ENCODE results near the gene RNPC3.
"Not testable (repeated sequence)": the region's sequence is repeated elsewhere in the genome, so short reads cannot be mapped to it uniquely, and the experiment has no call there.

The RNPC3 gene

DNA sequence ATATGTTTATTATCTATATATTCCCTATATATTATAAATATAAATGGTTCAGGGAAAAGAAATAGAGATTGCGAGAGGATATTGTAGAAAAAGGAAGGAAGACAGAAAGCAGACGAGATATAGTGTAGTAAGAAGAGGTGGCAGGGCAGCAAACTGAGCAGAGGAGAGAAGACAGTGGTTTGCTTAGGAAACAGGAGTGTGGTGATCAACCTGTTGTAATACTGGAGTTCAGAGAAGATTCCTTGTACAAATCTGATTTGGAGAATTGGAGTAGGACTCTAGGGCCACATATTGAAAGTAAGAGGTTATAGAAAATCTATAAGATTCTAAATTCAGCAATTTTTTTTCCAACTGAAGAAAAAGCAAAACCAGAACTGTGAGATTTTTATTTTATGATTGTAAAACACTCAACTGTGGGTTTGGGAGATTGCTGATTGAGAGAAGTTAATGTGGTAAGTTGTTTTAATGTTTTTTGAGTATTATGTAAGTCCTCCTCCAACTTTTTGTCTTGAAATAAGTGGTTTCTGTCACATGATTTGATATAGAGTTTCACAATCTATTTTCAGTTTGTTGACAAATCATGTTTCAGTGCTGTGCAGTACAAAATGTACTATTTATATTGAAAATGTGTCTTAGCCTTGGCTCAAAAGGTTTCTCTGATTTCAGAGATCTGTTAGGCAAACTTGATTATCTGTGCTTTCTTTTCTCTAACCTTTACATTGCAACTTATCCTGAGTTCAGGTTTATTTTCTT is 36.3 kb downstream of the RNPC3 start:
- DNase-seq = no peak

DNA sequence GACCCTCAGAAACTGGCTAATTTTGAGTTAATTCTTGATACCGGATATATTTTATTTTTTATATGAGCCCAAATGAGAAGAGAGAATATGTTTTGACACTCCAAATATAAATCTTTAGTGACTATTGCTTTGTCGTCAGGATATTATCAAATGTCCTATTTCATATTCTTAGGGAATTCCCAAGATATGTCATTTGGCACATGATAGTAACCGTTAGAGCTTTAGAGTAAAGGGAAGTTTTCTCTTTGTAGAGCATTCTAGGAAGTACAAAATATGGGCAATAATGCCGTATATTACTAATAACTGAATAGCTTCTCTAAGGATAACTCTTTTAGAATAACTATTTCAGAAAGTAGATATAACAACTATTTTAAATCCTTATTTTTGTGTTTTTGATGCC is 37.6 kb downstream of the RNPC3 start:
- DNase-seq = no peak

DNA sequence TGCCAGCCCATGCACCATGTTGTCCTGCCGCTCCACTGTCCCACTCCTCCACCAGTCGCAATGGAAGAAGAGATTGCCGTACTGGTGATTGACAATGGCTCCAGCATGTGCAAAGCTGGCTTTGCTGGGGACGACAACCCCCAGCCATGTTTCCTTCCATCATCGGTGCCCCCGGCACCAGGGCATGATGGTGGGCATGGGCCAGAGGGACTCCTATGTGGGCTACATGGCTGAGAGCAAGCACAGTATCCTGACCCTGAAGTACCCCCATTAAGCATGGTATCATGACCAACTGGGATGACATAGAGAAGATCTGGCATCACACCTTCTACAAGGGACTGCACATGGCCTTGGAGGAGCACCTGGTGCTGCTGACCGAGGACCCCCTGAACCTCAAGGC is 44.0 kb downstream of the RNPC3 start:
- DNase-seq = no peak

GRCh38 chr1:103571289-103571688 is 45.8 kb downstream of the RNPC3 start, which contains the start of gene AMY2B:
AMY2B (plus strand) TSS chr1:103571589; CDS start chr1:103571603, 14 bp downstream.
- DNase-seq = not testable (repeated sequence)

- no peak for DNase-seq
Measured at GRCh38 chr1:103576065-103576464, 50.6 kb downstream of the RNPC3 start.

DNA sequence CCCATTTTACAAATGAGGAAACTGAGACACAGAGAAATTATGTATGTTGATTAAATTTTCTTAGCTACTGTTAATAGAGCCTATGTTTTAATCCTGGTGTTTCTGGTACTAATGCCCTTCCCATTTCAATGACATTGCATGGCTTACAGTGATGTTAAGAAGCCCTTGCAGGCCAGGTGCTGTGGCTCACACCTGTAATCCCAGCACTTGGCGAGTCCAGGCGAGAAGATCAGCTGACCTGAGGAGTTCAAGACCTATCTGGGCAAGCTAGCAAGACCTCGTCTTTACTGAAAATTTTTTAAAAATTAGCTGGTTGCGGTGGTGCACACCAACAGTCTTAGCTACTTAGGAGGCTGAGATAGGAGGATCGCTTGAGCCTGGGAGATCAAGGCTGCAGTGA is 51.3 kb downstream of the RNPC3 start:
- not testable (repeated sequence) for DNase-seq

DNA sequence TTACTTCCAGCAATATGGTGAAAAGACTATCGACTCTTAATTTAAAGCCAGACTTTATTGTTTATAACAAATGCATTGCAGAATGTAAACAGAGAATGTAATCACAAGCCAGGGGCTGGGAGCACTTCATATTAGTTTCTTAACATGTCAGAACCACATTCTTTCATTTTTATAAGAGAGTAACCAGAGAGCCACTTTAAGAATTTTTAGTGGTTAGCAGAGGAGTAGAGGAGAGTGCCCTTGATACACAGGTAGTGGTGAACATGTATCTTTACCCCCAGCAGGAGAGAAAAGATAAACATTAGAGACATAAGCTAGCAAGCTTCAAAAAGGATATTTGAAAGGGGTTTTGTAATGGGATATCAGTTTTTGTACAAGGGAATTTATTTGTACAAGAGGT is 57.0 kb downstream of the RNPC3 start:
- no peak for DNase-seq

- DNase-seq = no peak
Measured at GRCh38 chr1:103583887-103584286, 58.4 kb downstream of the RNPC3 start.

GRCh38 chr1:103584537-103584936 is 59.0 kb downstream of the RNPC3 start:
- DNase-seq = no peak

DNA sequence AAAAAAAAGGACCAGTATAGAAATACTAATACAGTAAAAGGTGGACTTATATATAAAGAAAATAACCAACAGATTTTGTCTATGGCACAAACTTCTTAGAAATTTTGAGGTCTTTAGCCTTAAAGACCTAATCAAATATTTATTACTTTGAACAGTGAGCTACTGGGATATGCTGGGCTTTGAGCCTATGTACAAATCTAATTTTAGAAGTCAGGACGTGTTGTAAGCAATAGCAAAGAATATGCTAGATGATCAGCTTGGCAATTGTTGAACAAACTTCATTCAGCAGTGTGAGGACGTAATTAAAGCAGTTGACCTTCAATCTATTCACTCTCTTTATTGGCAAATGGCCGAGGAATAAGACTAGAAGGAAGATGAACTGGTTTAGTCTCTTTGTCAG is 77.2 kb downstream of the RNPC3 start:
- not testable (repeated sequence) for DNase-seq

Data from CD4-positive, alpha-beta T cell treated with Interleukin-15 for 1 hour (primary cell).